Tibial nerve (tissue), 3 donors: ENCODE results near the gene BCDIN3D.

ENCODE experiments used
- CTCF ChIP-seq, 5 experiments: fragments of 200-600 bp in 3 of 5; fragments of 450-650 bp in 2 of 5; sonication (generic) in 3 of 5; IDR thresholded peaks; one replicate each; pipeline ENCODE4 v1.5.1; 2016 to 2019; ENCODE audit warnings: antibody characterized with exemption in 5 of 5, mild to moderate bottlenecking in 3 of 5, moderate library complexity in 2 of 5
- POLR2A ChIP-seq, 2 donors: fragments of 450-650 bp; IDR thresholded peaks; one replicate each; pipeline ENCODE4 v1.6.1; 2017; ENCODE audit warnings: antibody characterized with exemption in 2 of 2, mild to moderate bottlenecking in 2 of 2, moderate library complexity in 2 of 2

DNA sequence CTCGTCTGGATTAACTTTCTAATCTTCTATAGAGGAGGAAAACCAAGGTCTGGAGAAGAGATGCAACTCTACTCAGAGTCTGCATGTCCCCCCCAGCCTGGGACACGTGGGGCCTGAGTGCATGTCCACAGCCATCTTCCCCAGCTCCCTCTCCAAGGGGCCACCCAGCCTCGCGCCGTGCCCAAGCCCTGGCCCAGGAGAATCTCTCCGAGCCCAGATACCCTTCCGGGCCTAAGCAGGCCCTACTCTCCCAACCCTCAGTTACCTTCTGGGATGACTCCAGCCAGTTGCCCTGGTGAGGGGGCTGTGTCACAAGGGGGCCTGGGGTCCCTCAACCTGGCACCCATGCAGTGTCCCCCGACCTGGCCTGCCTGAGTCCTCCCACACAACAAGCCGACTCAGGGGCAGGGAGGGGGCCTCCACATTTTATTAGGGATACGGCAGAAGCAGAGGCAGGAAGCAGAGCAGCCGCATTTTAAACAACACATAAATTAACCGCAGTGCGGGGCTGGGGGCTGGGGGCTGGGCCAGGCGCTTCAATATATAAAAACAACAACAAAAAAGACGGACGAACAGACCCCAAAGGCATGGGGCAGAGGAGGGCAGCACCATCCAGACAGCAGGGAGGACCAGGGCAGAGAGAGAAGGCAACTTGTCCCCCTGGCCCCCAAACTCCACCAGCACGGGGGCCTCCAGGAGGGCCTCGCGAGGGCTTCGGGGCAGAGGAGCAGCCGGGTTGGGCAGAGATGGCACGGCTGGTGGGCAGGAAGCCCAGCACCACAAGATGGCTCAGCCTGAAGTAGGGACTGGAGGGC, 52.0 kb downstream of the BCDIN3D start:
- TF ChIP-seq CTCF (IDR thresholded peaks at IDR 0.05) (no peak), POLR2A (IDR thresholded peaks at IDR 0.05) (no peak)
